Sigmoid colon (tissue), 4 donors: ENCODE measurements around the gene CNN2.

Source experiments
- EP300 ChIP-seq, 4 donors: sonication (generic); formaldehyde crosslinking; IDR thresholded peaks; one replicate each; pipeline ENCODE4 v1.6.1; 2017; ENCODE audit warnings: antibody characterized with exemption in 4 of 4
- POLR2A ChIP-seq, 2 donors: fragments of 450-650 bp; IDR thresholded peaks; one replicate each; pipeline ENCODE4 v1.6.1; 2016; ENCODE audit warnings: antibody characterized with exemption in 2 of 2, mild to moderate bottlenecking in 2 of 2, moderate library complexity in 2 of 2
- POLR2AphosphoS5 ChIP-seq, 4 donors: sonication (generic); formaldehyde crosslinking; IDR thresholded peaks; one replicate each; pipeline ENCODE4 v1.6.1; 2017; ENCODE audit warnings: antibody characterized with exemption in 4 of 4
- TF ChIP-seq, protein P1 (sequence below), 4 experiments: fragments of 450-650 bp in 3 of 4; fragments of 200-600 bp in 1 of 4; IDR thresholded peaks; one replicate each; pipeline ENCODE4 v1.5.1; 2016 to 2019; ENCODE audit warnings: antibody characterized with exemption in 4 of 4, mild to moderate bottlenecking in 3 of 4, moderate library complexity in 2 of 4

DNA sequence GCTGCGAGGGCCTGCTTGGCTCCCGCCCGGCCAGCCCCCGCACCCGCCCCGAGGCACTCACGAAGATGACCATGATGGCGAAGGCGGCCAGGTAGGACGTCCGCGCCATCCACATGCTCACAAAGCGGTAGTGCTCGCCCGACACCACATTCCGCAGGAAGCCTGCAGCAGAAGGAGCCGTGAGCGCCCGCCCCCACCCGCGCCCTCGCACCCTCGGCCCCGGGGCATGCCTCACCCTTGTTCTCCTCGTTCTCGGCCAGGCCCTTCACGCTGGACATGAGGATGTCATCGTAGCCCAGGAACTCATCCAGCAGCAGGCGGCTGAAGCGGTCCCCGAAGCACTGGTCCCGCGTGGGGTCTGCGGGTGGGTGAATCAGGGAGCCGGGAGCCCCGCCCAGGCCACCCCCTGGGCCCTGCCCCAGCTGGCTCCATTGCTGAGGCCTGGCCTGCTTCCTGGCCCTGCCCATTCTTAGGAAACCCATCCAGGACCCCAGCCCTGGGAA lies 14.5 kb upstream of the CNN2 start:
- TF ChIP-seq POLR2A (IDR thresholded peaks at IDR 0.05) (no peak), EP300 (IDR thresholded peaks at IDR 0.05) (no peak), POLR2AphosphoS5 (IDR thresholded peaks at IDR 0.05) (no peak)
- TF ChIP-seq, protein P1, sequence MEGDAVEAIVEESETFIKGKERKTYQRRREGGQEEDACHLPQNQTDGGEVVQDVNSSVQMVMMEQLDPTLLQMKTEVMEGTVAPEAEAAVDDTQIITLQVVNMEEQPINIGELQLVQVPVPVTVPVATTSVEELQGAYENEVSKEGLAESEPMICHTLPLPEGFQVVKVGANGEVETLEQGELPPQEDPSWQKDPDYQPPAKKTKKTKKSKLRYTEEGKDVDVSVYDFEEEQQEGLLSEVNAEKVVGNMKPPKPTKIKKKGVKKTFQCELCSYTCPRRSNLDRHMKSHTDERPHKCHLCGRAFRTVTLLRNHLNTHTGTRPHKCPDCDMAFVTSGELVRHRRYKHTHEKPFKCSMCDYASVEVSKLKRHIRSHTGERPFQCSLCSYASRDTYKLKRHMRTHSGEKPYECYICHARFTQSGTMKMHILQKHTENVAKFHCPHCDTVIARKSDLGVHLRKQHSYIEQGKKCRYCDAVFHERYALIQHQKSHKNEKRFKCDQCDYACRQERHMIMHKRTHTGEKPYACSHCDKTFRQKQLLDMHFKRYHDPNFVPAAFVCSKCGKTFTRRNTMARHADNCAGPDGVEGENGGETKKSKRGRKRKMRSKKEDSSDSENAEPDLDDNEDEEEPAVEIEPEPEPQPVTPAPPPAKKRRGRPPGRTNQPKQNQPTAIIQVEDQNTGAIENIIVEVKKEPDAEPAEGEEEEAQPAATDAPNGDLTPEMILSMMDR (IDR thresholded peaks at IDR 0.05), result no peak
